Breast epithelium (tissue), 4 donors: ENCODE results near the gene EHMT1. TPM values are rescaled to one million over a fixed set of nuclear protein-coding genes. Genes with fewer than 3 reads are reported as not detected.
"Not testable (repeated sequence)": the region's sequence is repeated elsewhere in the genome, so short reads cannot be mapped to it uniquely, and the experiment has no call there.

ENCODE experiments used
- DNase-seq, 2 donors: peaks; one replicate each; pipeline ENCODE4 v3.0.0-alpha.2; 2019; ENCODE audit warnings: low spot score in 2 of 2
- H3K27ac ChIP-seq, 2 donors: fragments of 200-600 bp; sonication (generic) in 1 of 2; one replicate each; pipeline ENCODE4 v1.5.1; 2016 to 2019; ENCODE audit warnings: mild to moderate bottlenecking in 1 of 2
- H3K27me3 ChIP-seq, 2 donors: fragments of 200-600 bp; sonication (generic) in 1 of 2; one replicate each; pipeline versions ENCODE4 v1.5.1 to v1.6.0; 2017 to 2019; ENCODE audit warnings: control low read depth in 1 of 2, mild to moderate bottlenecking in 1 of 2
- H3K36me3 ChIP-seq: fragments of 200-600 bp; one replicate; pipeline ENCODE4 v1.5.1; 2019
- H3K4me1 ChIP-seq, 2 donors: fragments of 200-600 bp; sonication (generic); one replicate each; pipeline ENCODE4 v1.5.1; 2016 to 2019; ENCODE audit warnings: control low read depth in 1 of 2
- H3K4me3 ChIP-seq, 3 donors: fragments of 200-600 bp; sonication (generic); 1 replicate in 2 of 3; 2 replicates in 1 of 3; pipeline ENCODE4 v1.5.1; 2016 to 2019; ENCODE audit warnings: mild to moderate bottlenecking in 3 of 3, moderate library complexity in 2 of 3
- H3K9me3 ChIP-seq, 2 donors: fragments of 200-600 bp; sonication (generic) in 1 of 2; one replicate each; pipeline ENCODE4 v1.5.1; 2016 to 2019; ENCODE audit warnings: control low read depth in 1 of 2
- POLR2A ChIP-seq: fragments of 450-650 bp; IDR thresholded peaks from one replicate; pipeline ENCODE4 v1.6.1; 2016; ENCODE audit warnings: antibody characterized with exemption, mild to moderate bottlenecking, moderate library complexity
- POLR2AphosphoS5 ChIP-seq, 3 donors: sonication (generic); formaldehyde crosslinking; IDR thresholded peaks; one replicate each; pipeline ENCODE4 v1.6.1; 2017; ENCODE audit warnings: antibody characterized with exemption in 3 of 3
- intact Hi-C: fragments of 100-400 bp; cut with DNase I; formaldehyde crosslinking; loops from one replicate; pipeline ENCODE4 v1.15.1; 2023; ENCODE audit warnings: low total_unique reads
- total RNA-seq, 3 donors: library from RNA; depleted of rRNA; stranded (reverse); fragments of >200 nt; gene quantifications; one replicate each; pipeline ENCODE4 v1.1.0, GENCODE V29; 2016
- TF ChIP-seq, protein P1 (sequence below), 3 donors: fragments of 450-650 bp; IDR thresholded peaks; one replicate each; pipeline ENCODE4 v1.5.1; 2016 to 2017; ENCODE audit warnings: antibody characterized with exemption in 3 of 3, mild to moderate bottlenecking in 3 of 3, moderate library complexity in 3 of 3

Gene EHMT1
- total RNA-seq, 3 donors from 2014 or later: 63.7 to 113 (median 91.2) TPM

DNA sequence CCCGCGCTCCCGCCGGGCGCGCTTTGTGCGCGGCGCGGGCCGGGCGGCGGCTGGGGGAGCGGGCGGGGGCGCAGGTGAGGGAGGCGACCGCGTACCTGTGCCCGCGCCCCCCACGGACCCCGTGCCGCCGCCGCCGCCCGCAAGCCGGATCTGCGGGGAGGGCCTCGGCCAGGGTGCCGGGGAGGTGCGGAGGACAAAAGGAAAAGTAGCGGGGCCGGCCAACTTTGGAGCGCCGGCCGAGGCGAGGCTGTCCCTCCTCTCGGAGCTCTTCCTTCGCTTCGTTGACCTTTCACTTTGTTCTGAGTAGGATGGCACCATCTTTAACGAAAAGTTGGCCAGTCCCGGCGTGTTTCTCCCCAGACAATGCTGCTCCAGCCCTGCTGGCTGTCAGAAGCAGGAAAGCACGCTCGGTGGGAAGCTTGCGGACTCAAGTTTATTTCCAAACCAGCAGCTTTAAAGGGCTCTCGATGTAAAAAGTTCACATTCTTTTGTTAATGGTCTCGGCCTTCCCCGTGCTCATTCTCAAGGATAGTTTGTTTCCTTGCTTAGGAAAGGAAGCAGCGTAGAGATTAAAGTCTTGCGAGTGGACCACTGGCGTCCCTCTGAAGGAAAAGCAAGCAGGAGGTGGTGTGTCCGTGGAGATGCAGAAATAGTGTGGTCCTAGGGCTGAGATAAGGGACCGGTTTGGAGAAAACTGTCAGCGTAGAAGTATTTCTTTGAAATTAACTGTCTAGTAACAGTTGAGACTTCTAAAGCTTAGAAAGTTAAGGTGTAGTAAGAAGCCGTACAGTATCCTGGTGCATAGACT is 639 bp downstream of the EHMT1 start:
- Histone ChIP-seq H3K4me3 (peak overlapping the region; percentile 73 to 97 (median 80)), H3K9me3 (no peaks in the 10 kb centered on the region), H3K27me3 (no peaks in the 10 kb centered on the region), H3K4me1 (peaks cover 8 to 24% of the 10 kb centered on the region in 2 donors), H3K36me3 (no peaks in the 10 kb centered on the region), H3K27ac (peak overlapping the region; percentile 85 to 94)
- no peak for DNase-seq
- TF ChIP-seq POLR2A: no peak
- peak in 1 of 3 donors; percentile 31 for TF ChIP-seq POLR2AphosphoS5 (IDR thresholded peaks at IDR 0.05)
- intact Hi-C loops: no loop called here

GRCh38 chr9:137620048-137620405 is 1.2 kb downstream of the EHMT1 start:
- DNase-seq: no peak
- H3K4me1 ChIP-seq: peaks cover 8 to 24% of the 10 kb centered on the region in 2 donors
- TF ChIP-seq POLR2AphosphoS5 (IDR thresholded peaks at IDR 0.05) (no peak), POLR2A (no peak)
- TF ChIP-seq, protein P1, sequence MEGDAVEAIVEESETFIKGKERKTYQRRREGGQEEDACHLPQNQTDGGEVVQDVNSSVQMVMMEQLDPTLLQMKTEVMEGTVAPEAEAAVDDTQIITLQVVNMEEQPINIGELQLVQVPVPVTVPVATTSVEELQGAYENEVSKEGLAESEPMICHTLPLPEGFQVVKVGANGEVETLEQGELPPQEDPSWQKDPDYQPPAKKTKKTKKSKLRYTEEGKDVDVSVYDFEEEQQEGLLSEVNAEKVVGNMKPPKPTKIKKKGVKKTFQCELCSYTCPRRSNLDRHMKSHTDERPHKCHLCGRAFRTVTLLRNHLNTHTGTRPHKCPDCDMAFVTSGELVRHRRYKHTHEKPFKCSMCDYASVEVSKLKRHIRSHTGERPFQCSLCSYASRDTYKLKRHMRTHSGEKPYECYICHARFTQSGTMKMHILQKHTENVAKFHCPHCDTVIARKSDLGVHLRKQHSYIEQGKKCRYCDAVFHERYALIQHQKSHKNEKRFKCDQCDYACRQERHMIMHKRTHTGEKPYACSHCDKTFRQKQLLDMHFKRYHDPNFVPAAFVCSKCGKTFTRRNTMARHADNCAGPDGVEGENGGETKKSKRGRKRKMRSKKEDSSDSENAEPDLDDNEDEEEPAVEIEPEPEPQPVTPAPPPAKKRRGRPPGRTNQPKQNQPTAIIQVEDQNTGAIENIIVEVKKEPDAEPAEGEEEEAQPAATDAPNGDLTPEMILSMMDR (IDR thresholded peaks at IDR 0.05): no peak
- H3K36me3 ChIP-seq: no peaks in the 10 kb centered on the region
- no peaks in the 10 kb centered on the region for H3K27me3 ChIP-seq
- intact Hi-C loops: no loop called here
- H3K27ac ChIP-seq: peak overlapping the region; percentile 85 to 94
- no peaks in the 10 kb centered on the region for H3K9me3 ChIP-seq
- H3K4me3 ChIP-seq: peak overlapping the region; percentile 73 to 97 (median 80)

GRCh38 chr9:137620581-137620980 is 1.8 kb downstream of the EHMT1 start:
- H3K27ac ChIP-seq: peak overlapping the region in 1 of 2 donors; percentile 85
- no peak for DNase-seq
- intact Hi-C loops: no loop called here
- H3K9me3 ChIP-seq: no peaks in the 10 kb centered on the region
- H3K4me1 ChIP-seq: peaks cover 8 to 24% of the 10 kb centered on the region in 2 donors
- H3K36me3 ChIP-seq: no peaks in the 10 kb centered on the region
- no peak for TF ChIP-seq POLR2AphosphoS5 (IDR thresholded peaks at IDR 0.05)
- TF ChIP-seq POLR2A: no peak
- TF ChIP-seq, protein P1 (IDR thresholded peaks at IDR 0.05): no peak
- H3K27me3 ChIP-seq: no peaks in the 10 kb centered on the region
- H3K4me3 ChIP-seq: peak overlapping the region in 2 of 3 donors; percentile 2 to 80

- Histone ChIP-seq H3K27ac (peak overlapping the region in 1 of 2 donors; percentile 1), H3K27me3 (no peaks in the 10 kb centered on the region), H3K4me1 (peaks cover 8 to 24% of the 10 kb centered on the region in 2 donors), H3K9me3 (no peaks in the 10 kb centered on the region), H3K36me3 (no peaks in the 10 kb centered on the region), H3K4me3 (peak overlapping the region in 1 of 3 donors; percentile 2)
- no peak for TF ChIP-seq POLR2AphosphoS5 (IDR thresholded peaks at IDR 0.05)
- TF ChIP-seq, protein P1 (IDR thresholded peaks at IDR 0.05): peak in 2 of 3 donors; percentile 16 to 23
- no peak for DNase-seq
- intact Hi-C loops: no loop called here
These were observed 2.4 kb downstream of the EHMT1 start for GRCh38 chr9:137621131-137621757.

DNA sequence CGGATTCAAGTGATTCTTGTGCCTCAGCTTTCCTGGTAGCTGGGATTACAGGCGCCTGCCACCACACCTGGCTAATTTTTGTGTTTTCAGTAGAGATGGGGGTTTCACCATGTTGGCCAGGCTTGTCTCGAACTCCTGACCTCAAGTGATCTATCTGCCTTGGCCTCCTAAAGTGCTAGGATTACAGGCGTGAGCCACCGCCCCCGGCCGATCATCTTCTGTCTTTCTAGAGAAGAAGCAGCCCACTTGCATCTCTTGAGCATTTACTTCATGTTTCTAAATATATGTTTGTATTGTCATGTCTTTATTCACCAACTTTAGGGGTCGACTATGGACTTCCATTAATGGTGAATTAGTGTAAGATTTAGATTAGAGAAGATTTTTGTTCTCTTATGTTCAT is 3.4 kb downstream of the EHMT1 start:
- H3K27me3 ChIP-seq, intact Hi-C loops, H3K9me3 ChIP-seq, DNase-seq, H3K27ac ChIP-seq, H3K4me3 ChIP-seq, H3K36me3 ChIP-seq: not testable (repeated sequence)
- H3K4me1 ChIP-seq: peaks cover 8 to 22% of the 10 kb centered on the region in 2 donors

DNA sequence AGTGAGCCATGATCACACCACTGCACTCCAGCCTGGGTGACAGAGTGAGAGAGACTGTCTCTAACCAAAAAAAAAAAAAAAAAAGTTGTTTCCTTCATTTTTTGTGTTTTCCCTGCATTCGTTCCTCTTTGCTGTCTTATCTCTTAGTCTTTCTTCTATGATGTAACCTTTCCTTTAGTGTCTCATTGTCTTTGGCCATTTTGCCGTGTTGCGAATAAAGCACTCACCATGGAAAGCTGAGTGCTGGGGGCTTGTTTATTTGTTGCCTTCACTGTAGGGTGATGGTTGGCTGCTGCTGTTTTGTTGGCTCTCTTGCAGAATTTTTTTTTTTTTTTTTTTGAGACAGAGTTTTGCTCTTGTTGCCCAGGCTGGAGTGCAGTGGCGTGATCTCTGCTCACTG is 7.7 kb downstream of the EHMT1 start:
- no peak for TF ChIP-seq POLR2AphosphoS5 (IDR thresholded peaks at IDR 0.05)
- TF ChIP-seq, protein P1 (IDR thresholded peaks at IDR 0.05): no peak
- TF ChIP-seq POLR2A: no peak

GRCh38 chr9:137627406-137627805 is 8.6 kb downstream of the EHMT1 start:
- H3K4me1 ChIP-seq, DNase-seq, H3K27ac ChIP-seq, H3K27me3 ChIP-seq, H3K4me3 ChIP-seq, H3K36me3 ChIP-seq, H3K9me3 ChIP-seq, intact Hi-C loops: not testable (repeated sequence)

More for the DNA sequence above, 7.7 kb downstream of the EHMT1 start:
- Histone ChIP-seq H3K9me3 (no peaks in the 10 kb centered on the region), H3K36me3 (no peaks in the 10 kb centered on the region), H3K27me3 (no peaks in the 10 kb centered on the region), H3K4me3 (no peak overlapping the region), H3K4me1 (peaks cover 0 to 10% of the 10 kb centered on the region in 2 donors), H3K27ac (no peak overlapping the region)
- no peak for DNase-seq
- intact Hi-C loops: no loop called here
